NT2/D1 (cell line): Measurements from ENCODE around the gene KRTAP5-10.

Source experiments
- YY1 ChIP-seq: IDR thresholded peaks from 2 replicates; pipeline ENCODE4 v1.6.1; 2011; ENCODE audit not compliant: insufficient read length, insufficient read depth
- ZNF274 ChIP-seq: IDR thresholded peaks from 2 replicates; pipeline ENCODE4 v1.6.1; 2011; ENCODE audit warnings: mild to moderate bottlenecking, low read depth, low read length

- TF ChIP-seq YY1 (no peak), ZNF274 (no peak)
These were observed 27.8 kb upstream of the KRTAP5-10 start for GRCh38 chr11:71537537-71537936.
